NCI-H2196 treated with DMSO at 0.1 percent for 48 hours (cell line): ENCODE measurements around the gene KCNC4.

Experiments used
- DNase-seq: peaks from one replicate; lab custom pipeline; 2025; ENCODE audit not compliant: unreplicated experiment; lab: John Stamatoyannopoulos, UW

Gene KCNC4

GRCh38 chr1:110211496-110212168 lies 1.5 kb downstream of the KCNC4 start:
- DNase-seq: no peak

- no peak for DNase-seq
Measured at GRCh38 chr1:110212169-110213142, 2.3 kb downstream of the KCNC4 start.

- no peak for DNase-seq
Measured at GRCh38 chr1:110213143-110213540, 3.0 kb downstream of the KCNC4 start.

DNA sequence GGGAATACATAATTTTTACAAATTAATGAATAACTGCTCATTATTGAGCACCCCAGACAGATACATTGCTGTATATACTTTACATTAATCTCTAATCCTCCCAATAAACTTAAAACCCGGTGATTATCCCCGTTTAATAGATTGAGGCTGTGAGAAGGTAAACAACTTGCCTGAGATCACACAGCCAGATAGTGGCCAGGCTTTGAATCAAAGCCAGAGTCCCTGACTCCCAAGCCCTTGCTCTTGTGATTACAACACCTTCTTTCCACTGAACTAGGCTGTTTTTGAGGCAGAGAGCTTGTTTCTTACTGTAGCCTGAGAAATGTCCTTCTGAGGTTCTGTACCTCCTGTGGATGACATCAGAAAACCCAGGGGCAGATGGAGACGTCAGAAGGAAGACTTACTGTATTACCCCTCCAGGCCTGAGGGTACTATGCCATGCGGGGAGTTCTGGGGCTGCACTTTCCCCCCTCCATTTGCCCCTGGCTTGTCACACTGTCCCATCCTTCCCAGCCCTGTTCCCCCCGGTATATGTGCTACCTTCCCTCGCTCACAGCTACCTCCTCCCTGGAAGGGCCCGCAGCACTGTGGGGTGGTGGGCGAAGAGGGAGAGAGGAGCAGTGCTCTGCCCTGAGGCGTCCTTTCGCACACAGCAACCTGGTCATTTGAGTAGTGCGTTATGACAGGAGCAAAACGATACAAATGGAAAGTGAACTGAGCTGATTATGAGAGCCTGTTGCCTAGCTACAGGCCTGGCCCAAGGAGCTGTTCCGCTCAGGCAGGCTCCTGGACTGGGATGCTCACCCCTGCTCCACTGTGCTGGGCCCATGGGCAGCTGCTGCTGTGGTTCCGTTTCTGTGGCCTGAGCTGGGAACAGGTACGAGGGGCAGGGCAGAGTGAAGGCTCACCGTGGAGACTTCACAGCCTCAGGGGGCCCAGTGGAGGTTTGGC lies 4.6 kb downstream of the KCNC4 start:
- DNase-seq: no peak

DNA sequence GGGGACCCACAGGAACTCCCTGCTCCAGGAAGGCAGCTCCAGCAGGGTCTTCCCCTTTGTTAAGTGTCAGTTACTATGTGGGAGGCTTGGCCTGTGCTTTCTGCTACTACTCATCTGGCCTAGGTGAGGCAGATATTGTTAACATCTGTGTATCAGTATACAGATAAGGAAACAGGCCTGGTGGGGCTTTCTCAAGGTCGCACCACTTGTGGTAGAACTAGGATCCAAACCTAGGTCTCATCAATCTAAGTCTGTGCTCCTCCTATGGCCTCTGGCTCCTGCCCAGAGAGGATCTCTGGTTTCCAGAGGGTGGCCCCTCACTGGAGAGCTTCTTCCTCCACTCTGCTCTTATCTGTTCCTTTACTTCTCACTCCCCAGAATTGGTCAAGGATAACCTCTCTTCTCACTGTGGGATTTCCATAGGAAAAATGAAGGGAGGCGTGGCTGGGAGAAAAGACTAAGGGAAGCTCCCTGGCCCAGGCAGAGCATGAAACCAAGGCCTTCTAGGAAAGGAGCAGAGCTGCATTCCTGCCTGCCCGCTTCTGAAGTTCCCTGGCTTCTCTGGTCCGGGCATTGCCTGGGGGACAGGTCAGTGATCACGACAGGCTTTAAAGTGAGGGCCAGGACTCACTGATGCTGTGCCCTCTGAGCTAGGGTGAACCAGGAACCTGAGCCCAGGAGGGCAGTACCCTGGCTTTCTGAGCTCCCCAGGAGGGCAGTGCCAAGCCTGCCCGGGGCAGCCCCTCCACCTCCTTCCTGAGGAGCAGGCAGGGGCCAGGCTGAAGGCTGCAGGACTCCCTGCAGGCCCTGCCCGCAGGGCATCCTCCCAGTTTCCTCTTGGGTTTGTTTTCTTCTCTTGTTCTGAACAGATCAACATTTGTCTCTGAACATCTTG lies 5.8 kb downstream of the KCNC4 start:
- DNase-seq: no peak

- no peak for DNase-seq
Measured at GRCh38 chr1:110216844-110217444, 6.8 kb downstream of the KCNC4 start.

DNA sequence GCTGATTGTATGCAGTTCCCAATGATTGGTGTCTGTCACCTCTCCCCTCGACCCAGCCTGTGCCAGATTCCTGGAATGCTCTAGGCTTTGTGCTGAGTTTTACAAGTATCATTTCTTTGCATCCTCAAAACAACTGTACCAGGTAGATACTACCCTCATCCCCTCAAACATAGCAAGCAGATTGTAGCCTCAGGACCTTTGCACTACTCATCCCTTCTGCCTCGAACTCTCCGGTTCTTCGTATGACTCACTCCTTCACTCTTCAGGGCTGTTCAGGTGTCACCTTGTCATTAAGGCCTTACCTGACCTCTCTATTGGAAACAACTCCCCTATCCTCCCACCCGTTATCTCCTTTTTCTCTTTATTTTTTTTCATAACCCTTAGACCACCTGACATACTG lies 8.0 kb downstream of the KCNC4 start:
- DNase-seq: no peak

DNA sequence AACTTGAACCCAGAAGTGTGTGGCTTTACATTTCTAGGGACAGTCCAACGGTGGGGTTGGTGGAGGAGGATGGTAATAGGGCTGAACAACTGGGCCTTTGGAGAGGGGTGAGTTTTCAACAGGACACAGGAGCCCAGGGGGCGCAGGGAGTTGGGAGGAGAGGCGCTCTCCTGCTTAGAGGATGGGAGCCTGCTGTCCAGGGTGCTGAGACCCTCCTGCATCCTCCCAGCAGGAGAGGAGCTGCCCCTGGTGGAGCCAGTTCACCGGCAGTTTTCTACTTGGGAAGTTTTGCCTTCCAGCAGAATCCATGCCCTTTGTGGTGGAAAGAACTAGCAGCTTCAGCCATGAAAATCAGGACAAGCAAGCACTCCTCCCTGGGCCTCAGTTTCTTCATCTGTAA lies 8.6 kb downstream of the KCNC4 start:
- no peak for DNase-seq

GRCh38 chr1:110220324-110220723 lies 10.2 kb downstream of the KCNC4 start:
- no peak for DNase-seq

GRCh38 chr1:110221119-110221518 lies 11.0 kb downstream of the KCNC4 start:
- no peak for DNase-seq

DNA sequence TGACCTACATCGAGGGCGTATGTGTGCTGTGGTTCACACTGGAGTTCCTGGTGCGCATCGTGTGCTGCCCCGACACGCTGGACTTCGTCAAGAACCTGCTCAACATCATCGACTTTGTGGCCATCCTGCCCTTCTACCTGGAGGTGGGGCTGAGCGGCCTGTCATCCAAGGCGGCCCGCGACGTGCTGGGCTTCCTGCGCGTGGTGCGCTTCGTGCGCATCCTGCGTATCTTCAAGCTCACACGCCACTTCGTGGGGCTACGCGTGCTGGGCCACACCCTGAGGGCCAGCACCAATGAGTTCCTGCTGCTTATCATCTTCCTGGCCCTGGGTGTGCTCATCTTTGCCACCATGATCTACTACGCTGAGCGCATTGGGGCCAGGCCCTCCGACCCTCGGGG lies 13.0 kb downstream of the KCNC4 start:
- DNase-seq: no peak

GRCh38 chr1:110223581-110223980 lies 13.5 kb downstream of the KCNC4 start:
- DNase-seq: no peak

GRCh38 chr1:110224240-110224995 lies 14.3 kb downstream of the KCNC4 start:
- DNase-seq: no peak

- DNase-seq: no peak
Measured at GRCh38 chr1:110225212-110225611, 15.1 kb downstream of the KCNC4 start.

DNA sequence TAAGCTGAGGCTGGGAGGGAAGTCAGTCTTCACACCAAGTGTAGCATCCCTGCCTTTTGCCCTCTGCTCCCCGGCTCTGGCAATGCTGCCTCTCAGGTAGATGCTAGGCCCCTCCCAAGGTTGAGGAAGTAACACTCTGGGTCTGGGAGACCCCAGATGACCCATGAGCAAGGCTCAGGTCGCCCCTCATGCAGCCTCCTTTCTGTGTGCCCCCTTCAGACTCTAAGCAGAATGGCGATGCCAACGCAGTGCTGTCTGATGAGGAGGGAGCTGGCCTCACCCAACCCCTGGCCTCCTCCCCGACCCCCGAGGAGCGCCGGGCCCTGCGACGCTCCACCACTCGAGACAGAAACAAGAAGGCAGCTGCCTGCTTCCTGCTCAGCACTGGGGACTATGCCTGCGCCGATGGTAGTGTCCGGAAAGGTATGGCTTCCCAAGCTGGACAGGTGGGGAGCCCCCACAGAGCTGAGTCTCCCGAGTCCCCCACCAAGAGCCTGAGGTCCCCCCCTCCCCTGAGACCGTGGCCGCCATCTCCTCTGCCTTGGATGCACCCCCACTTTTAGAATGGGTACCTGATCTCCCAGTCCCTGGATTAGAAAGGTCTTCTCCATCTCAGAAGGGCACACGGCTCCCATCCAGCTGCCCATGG lies 15.8 kb downstream of the KCNC4 start:
- no peak for DNase-seq

GRCh38 chr1:110227774-110228173 lies 17.7 kb downstream of the KCNC4 start:
- no peak for DNase-seq

DNA sequence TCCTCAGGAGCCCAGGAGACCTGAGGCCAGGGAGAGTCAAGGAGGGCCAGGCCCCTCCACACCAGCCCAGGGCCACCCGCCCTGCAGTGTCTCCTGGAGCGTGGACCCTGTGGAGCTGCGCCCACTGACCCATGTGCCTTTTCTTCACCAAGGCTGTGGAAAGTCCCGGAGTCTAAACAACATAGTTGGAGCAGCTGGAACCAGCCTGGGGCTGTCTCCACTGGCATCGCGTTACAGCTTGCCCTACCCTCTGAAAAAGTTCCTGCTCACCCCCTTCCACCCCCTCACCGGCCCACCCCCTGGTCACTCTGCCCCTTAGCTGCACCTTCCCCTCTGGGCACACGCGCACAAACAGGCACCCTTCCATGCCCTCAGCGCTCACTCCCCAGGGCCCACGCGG lies 18.3 kb downstream of the KCNC4 start:
- DNase-seq: no peak

GRCh38 chr1:110228869-110229268 lies 18.8 kb downstream of the KCNC4 start:
- DNase-seq: no peak
